Fibroblast of lung (primary cell): ENCODE results near the gene C9orf72. TPM values are rescaled to one million over a fixed set of nuclear protein-coding genes. Genes with fewer than 3 reads are reported as not detected.

Experiments
- DNase-seq, 2 donors: peaks; one replicate each; pipeline versions ENCODE4 v3.0.0 to v3.0.0-alpha.2; 2010; ENCODE audit warnings: low read depth in 2 of 2
- H2AFZ ChIP-seq: 2 replicates; pipeline ENCODE4 v1.5.1; 2012; ENCODE audit warnings: low read length, control low read depth, inconsistent platforms
- H3K27ac ChIP-seq: 2 replicates; pipeline ENCODE4 v1.5.1; 2011; ENCODE audit warnings: low read length, control low read depth; ENCODE audit not compliant: insufficient read depth
- H3K27me3 ChIP-seq: 2 replicates; pipeline ENCODE4 v1.5.1; 2011; ENCODE audit warnings: mild to moderate bottlenecking, low read length; ENCODE audit not compliant: control insufficient read depth, insufficient read depth
- H3K36me3 ChIP-seq: 2 replicates; pipeline ENCODE4 v1.5.1; 2011; ENCODE audit warnings: low read length; ENCODE audit not compliant: control insufficient read depth, insufficient read depth
- H3K4me1 ChIP-seq: 2 replicates; pipeline ENCODE4 v1.5.1; 2011; ENCODE audit warnings: low read length; ENCODE audit not compliant: control insufficient read depth, insufficient read depth; ENCODE audit errors: extremely low read depth
- H3K4me2 ChIP-seq: 2 replicates; pipeline ENCODE4 v1.5.1; 2011; ENCODE audit warnings: low read length, control low read depth; ENCODE audit not compliant: insufficient read depth; ENCODE audit errors: extremely low read depth
- H3K4me3 ChIP-seq, 4 experiments: fragments of 200-600 bp in 1 of 4; sonication (generic) in 1 of 4; replicated peaks in 1 of 4; 2 replicates each; pipeline ENCODE4 v1.5.1; 2011 to 2016; ENCODE audit warnings: low read length in 4 of 4, low read depth in 3 of 4, mild to moderate bottlenecking in 3 of 4, control low read depth in 2 of 4, inconsistent platforms in 1 of 4, mixed read lengths in 1 of 4; ENCODE audit not compliant: insufficient read depth in 1 of 4; ENCODE audit errors: control extremely low read depth in 1 of 4
- H3K79me2 ChIP-seq: 2 replicates; pipeline ENCODE4 v1.5.1; 2012; ENCODE audit warnings: mild to moderate bottlenecking, low read length, inconsistent platforms; ENCODE audit not compliant: control insufficient read depth, insufficient read depth
- H3K9ac ChIP-seq: 2 replicates; pipeline ENCODE4 v1.5.1; 2011; ENCODE audit warnings: mild to moderate bottlenecking, low read length, control low read depth; ENCODE audit not compliant: insufficient read depth
- H3K9me3 ChIP-seq: 2 replicates; pipeline ENCODE4 v1.5.1; 2012; ENCODE audit warnings: low read depth, low read length; ENCODE audit not compliant: control insufficient read depth, insufficient read depth
- H4K20me1 ChIP-seq: 2 replicates; pipeline ENCODE4 v1.5.1; 2011; ENCODE audit warnings: low read length; ENCODE audit not compliant: control insufficient read depth, insufficient read depth; ENCODE audit errors: extremely low read depth
- EZH2 ChIP-seq: IDR thresholded peaks from 2 replicates; pipeline ENCODE4 v1.5.1; 2012; ENCODE audit warnings: low read length, control low read depth, mild to moderate bottlenecking; ENCODE audit errors: missing control alignments
- polyA plus RNA-seq, 2 donors: library from polyadenylated mRNA; depleted of rRNA in 1 of 2; stranded (reverse) in 1 of 2; unstranded in 1 of 2; fragments of >200 nt; gene quantifications; 2 replicates each; pipeline ENCODE4 v1.2.1, GENCODE V29; 2011 to 2012; ENCODE audit warnings: missing spikeins in 1 of 2
- total RNA-seq: library from RNA; depleted of rRNA; stranded (reverse); fragments of >200 nt; gene quantifications from 2 replicates; pipeline ENCODE4 v1.2.1, GENCODE V29; 2014
- TF ChIP-seq, protein P1 (sequence below), 2 donors: IDR thresholded peaks in 1 of 2; conservative IDR thresholded peaks in 1 of 2; 1 replicate in 1 of 2; 2 replicates in 1 of 2; pipeline ENCODE4 v1.5.1; 2011 to 2012; ENCODE audit warnings: low read length in 2 of 2, control low read depth in 1 of 2, inconsistent platforms in 1 of 2, low read depth in 1 of 2, mild to moderate bottlenecking in 1 of 2

Gene C9orf72
- total and polyA plus RNA-seq, 2 donors (not counting 1 experiment from before 2014, with no cell fraction given) = 3.6 to 4.5 TPM

DNA sequence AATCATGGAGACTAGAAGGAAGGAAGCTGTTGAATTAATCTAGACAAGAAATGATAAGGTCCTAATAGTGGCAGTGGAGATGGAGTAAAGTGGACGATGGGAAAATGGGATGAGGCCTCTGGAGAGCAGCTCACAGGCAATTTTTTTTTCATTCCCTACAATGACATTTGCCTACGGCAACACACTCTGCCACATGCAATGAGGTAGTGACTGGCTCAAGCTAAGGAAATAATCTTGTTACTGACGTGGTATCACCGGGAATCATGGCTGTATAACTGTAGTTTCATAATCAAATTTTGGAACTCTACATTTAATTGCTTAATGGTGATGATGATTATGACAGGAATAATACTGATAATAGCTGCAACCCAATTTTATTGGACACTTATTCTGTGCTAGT lies 31.5 kb downstream of the C9orf72 start:
- H3K9ac ChIP-seq = no peak overlapping the region
- TF ChIP-seq, protein P1, sequence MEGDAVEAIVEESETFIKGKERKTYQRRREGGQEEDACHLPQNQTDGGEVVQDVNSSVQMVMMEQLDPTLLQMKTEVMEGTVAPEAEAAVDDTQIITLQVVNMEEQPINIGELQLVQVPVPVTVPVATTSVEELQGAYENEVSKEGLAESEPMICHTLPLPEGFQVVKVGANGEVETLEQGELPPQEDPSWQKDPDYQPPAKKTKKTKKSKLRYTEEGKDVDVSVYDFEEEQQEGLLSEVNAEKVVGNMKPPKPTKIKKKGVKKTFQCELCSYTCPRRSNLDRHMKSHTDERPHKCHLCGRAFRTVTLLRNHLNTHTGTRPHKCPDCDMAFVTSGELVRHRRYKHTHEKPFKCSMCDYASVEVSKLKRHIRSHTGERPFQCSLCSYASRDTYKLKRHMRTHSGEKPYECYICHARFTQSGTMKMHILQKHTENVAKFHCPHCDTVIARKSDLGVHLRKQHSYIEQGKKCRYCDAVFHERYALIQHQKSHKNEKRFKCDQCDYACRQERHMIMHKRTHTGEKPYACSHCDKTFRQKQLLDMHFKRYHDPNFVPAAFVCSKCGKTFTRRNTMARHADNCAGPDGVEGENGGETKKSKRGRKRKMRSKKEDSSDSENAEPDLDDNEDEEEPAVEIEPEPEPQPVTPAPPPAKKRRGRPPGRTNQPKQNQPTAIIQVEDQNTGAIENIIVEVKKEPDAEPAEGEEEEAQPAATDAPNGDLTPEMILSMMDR (conservative IDR thresholded peaks at IDR 0.05 in 1 of 2, IDR thresholded peaks at IDR 0.05 in 1 of 2; ENCODE audit: low read depth in 1 of 2, low read length in 2 of 2) = no peak
- TF ChIP-seq EZH2 = no peak

DNA sequence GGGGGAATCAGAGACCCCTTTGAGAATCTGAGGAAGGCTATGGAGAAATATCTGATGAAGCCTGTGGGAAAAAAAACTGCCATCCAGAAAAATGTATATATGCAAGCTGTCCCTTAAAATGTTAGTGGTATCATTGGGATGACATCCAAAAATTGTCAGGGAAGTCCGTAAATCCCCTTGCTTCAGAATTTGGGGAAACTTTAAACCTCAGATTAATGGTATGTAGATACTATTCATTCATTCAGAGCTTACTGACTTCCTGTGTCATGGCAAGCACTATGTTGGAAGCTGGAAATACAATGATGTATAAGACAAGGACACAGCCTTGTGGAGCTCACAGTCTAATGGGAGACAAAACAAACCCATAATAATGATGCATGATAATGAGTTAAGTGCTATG lies 32.8 kb downstream of the C9orf72 start:
- Histone ChIP-seq H3K79me2 (no peaks in the 10 kb centered on the region), H3K9ac (no peak overlapping the region), H4K20me1 (no peaks in the 10 kb centered on the region), H2AFZ (no peak overlapping the region), H3K36me3 (no peaks in the 10 kb centered on the region), H3K27ac (no peak overlapping the region), H3K9me3 (no peaks in the 10 kb centered on the region), H3K4me2 (peak overlapping the region; percentile 20), H3K4me3 (no peak overlapping the region), H3K27me3 (no peaks in the 10 kb centered on the region), H3K4me1 (peaks cover 7% of the 10 kb centered on the region)
- TF ChIP-seq, protein P1 (conservative IDR thresholded peaks at IDR 0.05 in 1 of 2, IDR thresholded peaks at IDR 0.05 in 1 of 2; ENCODE audit: low read depth in 1 of 2, low read length in 2 of 2) = no peak
- TF ChIP-seq EZH2 = no peak
- DNase-seq = peak; percentile 29 to 42

More for the DNA sequence above, 31.5 kb downstream of the C9orf72 start:
- Histone ChIP-seq H2AFZ (no peak overlapping the region), H3K27me3 (no peaks in the 10 kb centered on the region), H3K79me2 (no peaks in the 10 kb centered on the region), H3K4me3 (no peak overlapping the region), H4K20me1 (no peaks in the 10 kb centered on the region), H3K27ac (no peak overlapping the region), H3K9me3 (no peaks in the 10 kb centered on the region), H3K4me1 (peaks cover 7% of the 10 kb centered on the region), H3K4me2 (no peak overlapping the region), H3K36me3 (no peaks in the 10 kb centered on the region)
- DNase-seq = no peak

DNA sequence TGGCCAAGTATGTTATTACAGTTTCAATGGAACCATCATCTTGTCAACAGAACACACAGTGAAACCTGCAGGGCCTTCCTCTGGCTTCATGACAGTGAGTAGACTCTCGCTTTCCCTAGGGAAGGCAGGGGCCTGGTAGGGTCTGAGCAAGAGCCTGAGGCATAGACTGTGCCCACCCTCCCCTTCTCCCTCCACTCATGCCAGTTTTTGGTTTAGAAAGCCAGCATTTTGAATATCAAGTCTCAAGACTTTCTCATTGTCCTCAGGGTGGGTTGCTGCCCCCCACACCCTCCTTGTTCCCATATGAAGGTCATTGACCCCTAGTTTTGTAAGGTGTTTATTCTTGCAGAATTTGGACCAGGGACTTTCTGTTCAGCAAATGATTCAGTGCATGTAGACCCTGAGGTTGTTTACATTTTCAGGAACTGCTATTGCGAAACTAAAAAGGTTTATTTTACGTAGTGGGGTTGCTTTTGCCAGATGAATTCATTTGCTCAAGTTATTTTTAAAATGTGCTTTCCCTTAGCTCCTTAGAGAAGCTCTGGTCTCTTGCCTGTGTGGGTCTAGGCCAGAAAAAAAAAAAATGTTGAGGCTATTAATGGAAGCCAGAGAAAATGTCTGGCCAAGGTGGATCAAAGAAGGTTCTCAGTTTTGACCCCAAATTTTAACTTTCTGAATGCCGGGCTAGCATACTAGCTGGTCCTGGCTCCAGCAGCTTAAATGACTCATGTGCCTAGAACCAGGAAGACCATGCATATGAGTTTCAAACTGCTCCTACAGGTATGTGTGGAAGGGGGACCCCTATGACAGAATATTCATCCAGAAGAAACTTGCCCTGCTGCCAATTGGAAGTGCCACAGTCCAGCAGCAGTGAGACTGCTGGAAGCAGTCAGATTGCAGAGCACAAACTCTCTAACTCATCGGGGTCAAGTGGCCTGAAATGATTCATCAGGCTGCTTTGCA lies 33.5 kb downstream of the C9orf72 start:
- H3K27ac ChIP-seq = peak overlapping the region; percentile 39
- TF ChIP-seq, protein P1 (conservative IDR thresholded peaks at IDR 0.05 in 1 of 2, IDR thresholded peaks at IDR 0.05 in 1 of 2; ENCODE audit: low read depth in 1 of 2, low read length in 2 of 2) = no peak
- TF ChIP-seq EZH2 = no peak
- H3K36me3 ChIP-seq = no peaks in the 10 kb centered on the region
- H2AFZ ChIP-seq = no peak overlapping the region
- H3K9me3 ChIP-seq = no peaks in the 10 kb centered on the region
- H4K20me1 ChIP-seq = no peaks in the 10 kb centered on the region
- H3K4me1 ChIP-seq = peaks cover 7% of the 10 kb centered on the region
- peak overlapping the region in 2 of 4 experiments; percentile 9 to 26 for H3K4me3 ChIP-seq
- peak overlapping the region; percentile 34 for H3K4me2 ChIP-seq
- H3K79me2 ChIP-seq = no peaks in the 10 kb centered on the region
- no peak overlapping the region for H3K9ac ChIP-seq
- DNase-seq = peak; percentile 54 to 91
- no peaks in the 10 kb centered on the region for H3K27me3 ChIP-seq
